ENCODE data around the gene DSPP. TPM values are rescaled to one million over a fixed set of nuclear protein-coding genes. Genes with fewer than 3 reads are reported as not detected.

Gene DSPP
- total and polyA plus RNA-seq, 2 of the 8 experiments (the other 6 are each of a cell fraction or from before 2014, with no cell fraction given), result not detected

DNA sequence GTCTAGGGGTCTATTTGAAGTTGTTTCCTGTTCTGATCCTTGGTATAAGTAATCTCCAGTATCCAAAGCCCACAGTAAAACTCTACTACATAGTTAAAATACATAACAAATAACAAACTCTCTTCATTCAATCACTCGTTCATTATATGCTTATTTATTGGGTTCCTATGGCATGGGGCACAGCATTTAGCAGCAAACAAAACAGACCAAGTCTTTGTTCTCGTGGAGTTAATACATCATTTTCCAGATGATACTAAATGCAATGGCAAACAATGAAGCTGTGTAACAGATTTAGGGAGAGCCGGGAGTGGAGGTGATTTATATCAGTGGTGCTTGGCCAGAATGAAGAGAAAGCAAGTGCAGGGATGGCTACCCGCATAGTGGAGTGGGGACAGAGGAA lies 42.6 kb upstream of the DSPP start (continued):
- no peak for TF ChIP-seq CHD7 (IDR thresholded peaks at IDR 0.05; ENCODE audit: insufficient replicate concordance, low read length)
- no peak for TF ChIP-seq TBP (IDR thresholded peaks at IDR 0.05; ENCODE audit: low read depth, low read length)
- no peak for TF ChIP-seq SRF (IDR thresholded peaks at IDR 0.05; ENCODE audit: low read depth, low read length)
